ENCODE data around the gene PAXIP1. TPM values are rescaled to one million over a fixed set of nuclear protein-coding genes. Genes with fewer than 3 reads are reported as not detected.

Gene PAXIP1
- total and polyA plus RNA-seq, 7 donors: 4.2 to 13.6 (median 9.2) TPM

GRCh38 chr7:154914308-154914995, 88.5 kb downstream of the PAXIP1 start:
- intact Hi-C loops (cut with DNase I): no loop called here
- H3K27me3 ChIP-seq: peaks cover 6 to 37% (median 16%) of the 10 kb centered on the region in 3 donors
- WGBS, 2 donors: 46 to 47% methylated on average over 36 of the region's 36 CpGs
- H3K9me3 ChIP-seq: no peaks in the 10 kb centered on the region
- no peaks in the 10 kb centered on the region for H3K36me3 ChIP-seq
- H3K27ac ChIP-seq: no peak overlapping the region
- no peak for DNase-seq
- peak overlapping the region in 3 of 4 donors; percentile 29 to 39 (median 38) for H3K4me3 ChIP-seq
- no peak for TF ChIP-seq CTCF (IDR thresholded peaks at IDR 0.05)
- TF ChIP-seq EP300 (IDR thresholded peaks at IDR 0.05): no peak
- TF ChIP-seq POLR2AphosphoS5 (IDR thresholded peaks at IDR 0.05): no peak
- H3K4me1 ChIP-seq: peaks cover 0 to 11% (median 9%) of the 10 kb centered on the region in 4 donors

DNA sequence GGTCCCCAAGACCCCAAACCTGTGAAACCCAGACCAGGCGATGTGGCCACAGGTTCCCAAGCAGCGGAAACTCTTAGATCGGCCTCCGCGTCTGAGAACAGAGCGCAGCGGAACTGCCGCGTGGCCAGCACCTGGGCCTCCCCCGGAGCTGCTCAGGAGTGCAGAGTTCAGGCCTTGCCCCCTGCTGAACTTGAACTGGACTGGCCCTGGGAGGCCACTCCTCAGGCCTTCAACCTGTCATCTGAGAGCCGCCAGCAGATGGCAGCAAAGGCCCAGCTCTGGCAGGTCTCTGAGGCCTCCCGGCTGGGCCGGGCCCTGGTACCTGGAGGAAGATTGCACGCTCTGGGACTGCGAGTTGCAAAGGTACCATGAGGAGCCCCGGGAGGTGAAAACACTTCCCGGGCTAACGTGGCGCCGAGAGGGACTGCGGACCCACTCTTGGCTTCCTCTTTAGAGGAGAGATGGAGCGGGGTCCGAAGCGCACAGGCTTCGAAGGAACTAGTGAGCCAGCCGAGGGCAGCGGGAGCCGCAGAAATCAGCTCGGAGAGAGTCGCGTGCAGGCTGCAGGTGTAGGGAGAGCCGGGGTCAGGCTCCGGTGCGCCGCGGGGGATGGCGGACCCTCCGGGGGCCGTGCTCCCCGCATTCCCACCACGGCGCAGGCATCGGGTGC, 89.2 kb downstream of the PAXIP1 start:
- TF ChIP-seq EP300 (IDR thresholded peaks at IDR 0.05) (no peak), POLR2A (IDR thresholded peaks at IDR 0.05) (no peak), CTCF (IDR thresholded peaks at IDR 0.05) (peak; percentile 44 to 91 (median 70))
- H3K27ac ChIP-seq: no peak overlapping the region
- peaks cover 6 to 44% (median 16%) of the 10 kb centered on the region in 3 donors for H3K27me3 ChIP-seq
- peak; percentile 89 for DNase-seq
- no peaks in the 10 kb centered on the region for H3K36me3 ChIP-seq
- peak overlapping the region in 3 of 4 donors; percentile 29 to 39 (median 38) for H3K4me3 ChIP-seq
- intact Hi-C loops (cut with DNase I): no loop called here
- peaks cover 0 to 11% (median 9%) of the 10 kb centered on the region in 4 donors for H3K4me1 ChIP-seq
- H3K9me3 ChIP-seq: no peaks in the 10 kb centered on the region
- 10 to 13% methylated on average over 43 of the region's 43 CpGs for WGBS, 2 donors

DNA sequence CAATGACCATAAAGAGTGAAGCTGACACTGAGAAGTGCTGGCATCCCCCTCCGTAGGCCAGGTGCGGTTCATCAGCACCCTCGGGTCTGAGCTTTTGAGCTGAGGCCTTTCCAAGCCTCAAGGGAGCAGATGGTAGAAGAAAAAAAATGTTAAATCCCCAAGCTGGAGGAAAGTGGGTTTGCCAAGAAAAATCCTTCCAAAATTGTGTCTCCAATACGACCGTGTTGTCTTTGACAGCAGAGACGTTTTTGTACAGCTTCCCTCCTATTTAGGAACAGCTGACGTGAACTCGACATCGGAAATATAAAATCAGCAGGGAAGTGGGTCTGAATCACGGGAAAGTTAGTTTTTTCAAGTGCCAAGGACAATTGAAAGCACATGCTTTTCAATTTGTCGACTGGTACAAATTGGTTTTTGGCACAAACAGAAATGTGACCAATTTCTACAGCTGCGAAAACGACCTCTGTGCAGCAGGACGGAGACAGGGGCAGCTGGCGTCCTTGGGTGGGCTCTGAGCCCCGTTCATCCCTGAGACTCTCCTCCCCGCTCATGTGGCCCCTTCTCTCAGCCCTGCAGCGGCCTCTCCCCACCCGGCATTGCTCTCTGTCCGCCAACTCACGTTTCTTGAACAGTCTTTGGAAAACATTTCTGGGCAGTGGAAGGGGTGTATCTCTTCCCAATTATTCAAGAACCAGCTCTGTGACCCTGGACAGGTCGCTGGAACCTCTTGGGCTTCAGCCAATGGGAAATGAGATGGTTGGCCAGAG, 89.9 kb downstream of the PAXIP1 start:
- no peak for DNase-seq
- Histone ChIP-seq H3K27ac (no peak overlapping the region), H3K9me3 (no peaks in the 10 kb centered on the region), H3K36me3 (no peaks in the 10 kb centered on the region), H3K27me3 (peaks cover 6 to 45% (median 16%) of the 10 kb centered on the region in 3 donors), H3K4me3 (no peak overlapping the region), H3K4me1 (peaks cover 0 to 11% (median 9%) of the 10 kb centered on the region in 4 donors)
- 70 to 76% methylated on average over 22 of the region's 22 CpGs for WGBS, 2 donors
- intact Hi-C loops (cut with DNase I): no loop called here
- TF ChIP-seq EP300 (IDR thresholded peaks at IDR 0.05): no peak
- no peak for TF ChIP-seq POLR2AphosphoS5 (IDR thresholded peaks at IDR 0.05)
- no peak for TF ChIP-seq POLR2A (IDR thresholded peaks at IDR 0.05)
- TF ChIP-seq CTCF (IDR thresholded peaks at IDR 0.05): no peak

DNA sequence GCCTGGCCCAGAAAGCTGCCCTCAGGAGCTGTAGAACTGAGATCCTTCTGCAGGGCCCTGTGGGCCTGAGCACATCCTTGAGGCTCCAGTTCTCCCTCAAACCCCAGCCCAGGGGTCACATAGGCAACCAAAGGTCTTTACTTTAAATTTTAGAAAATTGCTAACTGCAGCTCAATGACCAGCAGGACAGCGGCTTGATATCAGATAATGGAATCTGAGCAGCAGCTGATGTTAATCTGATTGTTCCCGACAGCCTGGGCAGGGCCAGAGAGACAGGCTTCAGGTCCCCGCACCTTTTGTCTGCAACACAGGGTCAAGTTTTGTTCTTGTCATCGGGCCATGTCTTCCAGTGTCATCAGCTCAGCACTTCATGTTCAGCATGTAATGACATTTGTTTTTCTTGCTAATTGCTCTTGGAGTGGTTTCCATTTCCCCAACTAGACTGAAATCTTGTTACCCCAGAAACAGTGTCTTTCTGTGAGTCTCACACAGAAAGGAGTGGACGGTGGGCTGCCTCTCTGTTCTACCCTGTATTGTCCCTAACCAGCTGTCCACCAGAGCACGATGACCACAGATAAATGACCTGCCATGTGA, 91.0 kb downstream of the PAXIP1 start:
- Histone ChIP-seq H3K9me3 (no peaks in the 10 kb centered on the region), H3K27me3 (peaks cover 6 to 53% (median 16%) of the 10 kb centered on the region in 3 donors), H3K36me3 (no peaks in the 10 kb centered on the region), H3K4me3 (no peak overlapping the region), H3K27ac (no peak overlapping the region), H3K4me1 (peaks cover 0 to 11% (median 9%) of the 10 kb centered on the region in 4 donors)
- TF ChIP-seq POLR2AphosphoS5 (IDR thresholded peaks at IDR 0.05): no peak
- DNase-seq: no peak
- intact Hi-C loops (cut with DNase I): no loop called here
- 87 to 94% methylated on average over 6 of the region's 6 CpGs for WGBS, 2 donors

Data from sigmoid colon (tissue), 7 donors.